Stimulated activated CD8-positive, alpha-beta memory T cell treated with anti-CD3 and anti-CD28 coated beads, Interleukin-12 subunit alpha, Interleukin-12 subunit beta, amount 100 ng/mL, for 4 hours (primary cell): ENCODE measurements around the gene DIPK1B.

Source experiments
- DNase-seq: peaks from one replicate; pipeline ENCODE4 v3.0.0-alpha.2; 2020; ENCODE audit warnings: low read depth

DIPK1B gene

DNA sequence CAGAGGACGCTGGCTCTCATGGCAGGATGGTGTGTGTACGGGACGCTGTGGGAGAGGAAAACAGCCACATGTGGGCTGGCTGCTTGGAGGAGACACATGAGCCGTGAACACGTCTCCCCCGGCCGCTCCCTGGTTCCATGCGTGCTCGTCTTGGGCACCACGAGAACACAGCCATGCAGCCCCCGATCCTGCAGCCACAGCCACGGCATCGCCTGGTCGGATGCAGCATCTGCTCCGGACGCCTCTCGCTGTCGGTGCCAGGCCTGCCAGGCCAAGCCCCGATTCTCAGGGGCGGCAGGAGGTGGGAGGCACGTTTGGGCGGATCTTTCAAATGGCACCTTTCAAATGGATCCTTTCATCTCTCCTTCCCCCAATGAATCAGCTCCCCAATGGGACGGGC is 27.1 kb downstream of the DIPK1B start:
- DNase-seq = no peak

DNA sequence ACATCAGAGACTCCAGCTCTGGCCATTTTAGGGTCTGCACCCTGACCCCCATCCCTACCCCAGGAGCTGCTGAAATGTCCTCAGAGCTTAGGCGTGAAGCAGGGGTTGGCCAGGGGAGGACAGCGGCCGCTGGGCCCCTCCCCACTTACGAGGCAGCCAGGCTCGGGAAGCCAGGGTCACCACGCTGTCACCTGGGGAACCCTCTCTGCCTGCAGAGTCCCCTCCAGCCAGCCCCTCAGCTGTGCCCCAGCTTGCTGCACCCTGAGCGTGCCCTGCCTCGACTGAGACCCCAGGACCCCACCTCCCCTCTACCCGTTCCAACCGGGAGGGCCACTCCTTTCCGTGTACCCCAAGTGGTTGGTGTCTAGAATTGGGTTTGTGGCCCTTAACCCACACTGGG is 27.7 kb downstream of the DIPK1B start:
- no peak for DNase-seq

DNA sequence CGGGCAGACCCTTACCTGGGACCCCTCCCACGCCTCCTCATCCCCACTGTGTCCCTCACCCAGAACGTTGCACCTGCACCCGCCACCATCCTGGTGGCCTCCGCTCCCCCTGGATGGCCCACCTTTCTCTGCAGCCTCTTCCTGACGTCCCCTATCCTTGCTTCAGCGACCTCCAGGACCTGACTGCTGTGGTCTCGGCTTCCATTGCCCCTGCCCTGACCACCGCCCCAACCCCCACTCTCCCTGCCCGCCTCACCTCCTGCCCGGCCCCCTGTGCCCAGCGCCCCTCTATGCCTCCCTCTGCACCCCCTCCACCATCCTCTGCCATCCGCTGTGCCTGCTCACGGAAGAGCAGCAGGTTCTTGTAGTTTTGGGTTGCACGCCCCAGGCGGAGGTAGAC is 28.1 kb downstream of the DIPK1B start:
- no peak for DNase-seq

DNA sequence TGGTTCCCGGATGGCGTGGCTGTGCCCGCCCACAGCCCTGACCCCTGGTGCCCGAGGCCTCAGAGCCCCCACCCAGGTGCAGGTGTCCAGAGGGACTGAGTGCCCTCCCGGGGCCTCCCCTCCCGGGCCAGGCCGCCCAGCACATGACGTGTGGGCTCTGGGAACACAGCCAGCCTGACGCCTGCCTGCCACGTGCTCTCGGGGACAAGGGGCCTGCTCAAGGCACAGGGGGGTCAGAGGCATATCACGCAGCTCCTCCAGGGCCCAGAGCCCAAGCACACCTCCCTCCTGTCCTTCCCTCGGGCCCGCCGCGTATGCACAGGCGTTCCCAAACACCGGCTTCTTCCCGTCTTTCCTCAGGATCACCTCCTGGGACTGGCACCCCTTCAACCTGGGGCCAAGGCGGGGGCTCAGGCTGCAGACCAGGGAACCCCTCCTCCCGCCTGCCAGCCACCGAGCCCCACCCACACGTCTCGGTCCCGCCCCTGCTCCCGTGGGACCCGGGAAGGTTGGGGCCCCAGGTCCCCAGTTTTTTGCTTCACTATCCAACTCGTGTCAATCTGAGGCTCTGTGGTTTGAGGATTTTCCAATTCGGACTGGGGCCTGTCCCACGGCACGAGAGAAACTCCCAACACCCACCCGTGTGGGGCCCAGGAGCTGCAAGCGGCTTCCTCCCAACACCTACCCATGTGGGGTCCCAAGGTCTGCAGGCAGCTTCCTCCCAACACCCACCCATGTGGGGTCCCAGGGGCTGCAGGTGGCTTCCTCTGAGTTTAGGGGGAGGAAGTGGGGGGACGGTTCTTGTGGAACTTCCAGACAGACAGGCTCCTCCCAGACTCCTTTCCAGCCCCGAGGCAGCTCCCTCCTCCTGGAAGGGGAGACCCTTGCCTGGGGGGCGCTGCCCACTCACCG is 28.9 kb downstream of the DIPK1B start:
- DNase-seq = no peak

DNA sequence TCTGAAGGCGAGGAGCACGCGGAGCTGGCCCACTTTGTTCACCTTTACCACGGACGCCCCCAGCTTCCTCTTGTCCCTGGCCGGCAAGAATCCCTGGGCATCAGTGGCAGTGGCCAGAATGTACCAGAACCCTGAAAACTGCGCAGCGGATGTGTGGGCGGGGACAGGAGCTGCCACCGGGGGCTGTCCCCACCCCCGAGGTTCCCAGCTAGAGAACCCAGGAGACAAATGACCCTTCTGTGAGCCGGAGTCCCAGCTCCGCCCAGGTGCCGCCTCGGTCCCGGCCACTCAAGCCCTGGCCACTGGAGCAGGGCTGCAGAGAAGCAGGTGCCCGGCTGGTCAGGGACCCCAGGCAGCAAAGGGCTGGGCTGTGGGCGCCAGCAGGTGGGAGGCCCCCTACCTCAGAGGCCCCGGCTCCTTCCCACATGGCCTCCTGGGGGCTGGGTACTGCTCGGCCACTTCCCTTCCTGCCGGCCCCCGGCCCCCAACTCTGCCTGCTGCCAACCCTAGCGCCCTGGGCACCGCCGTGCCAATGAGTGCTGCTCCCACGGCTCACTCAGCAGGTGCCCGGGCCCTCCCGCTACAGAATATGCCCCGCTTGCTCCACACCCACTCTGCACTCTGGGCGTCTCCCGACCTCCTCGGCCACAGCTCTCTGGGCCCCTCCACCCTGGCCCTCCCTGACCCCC is 29.7 kb downstream of the DIPK1B start:
- DNase-seq = no peak

DNA sequence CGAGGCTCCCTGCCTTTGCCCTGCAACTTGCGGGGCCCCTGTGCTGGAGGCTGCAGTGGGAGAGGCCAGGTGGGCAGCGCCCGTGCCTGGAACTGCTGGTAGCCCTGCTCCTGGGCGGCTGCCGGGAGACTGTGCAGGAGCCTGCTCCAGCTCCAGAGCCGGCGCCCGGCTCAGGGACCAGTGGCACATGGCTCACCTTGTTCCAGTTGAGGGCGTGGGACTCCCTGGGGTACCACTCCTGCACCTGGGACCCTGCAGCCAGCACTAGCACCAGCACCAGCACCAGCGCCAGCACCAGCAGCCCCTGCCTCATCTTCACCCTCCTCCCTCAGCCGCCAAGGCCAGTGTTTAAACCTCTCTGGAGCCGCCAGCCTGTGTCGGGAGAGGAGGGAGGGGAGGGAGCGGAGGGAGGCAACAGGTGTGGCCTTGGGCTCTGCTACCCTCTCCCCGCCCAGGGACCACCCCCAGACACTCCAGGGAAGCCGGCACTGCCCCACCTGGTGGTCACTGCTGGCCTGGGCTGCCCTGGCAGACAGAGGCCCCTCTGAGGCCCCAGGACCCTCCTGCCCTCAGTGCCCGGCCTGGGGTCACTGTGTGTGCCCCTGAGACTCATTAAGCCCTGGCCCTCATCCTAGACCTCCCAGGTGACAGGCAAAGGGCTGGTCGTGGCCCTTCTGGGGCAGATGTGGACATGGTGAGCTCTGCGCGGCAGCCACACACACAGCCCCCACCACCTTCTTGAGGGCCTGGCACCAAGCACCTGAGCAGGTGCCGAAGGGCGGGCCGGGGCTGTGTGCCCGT is 30.4 kb downstream of the DIPK1B start, which contains the start of gene LCN10:
LCN10 (minus strand) TSS at position 350 of the 801 bp plus-strand sequence; CDS start at position 313, 37 bp downstream.
- no peak for DNase-seq

DNA sequence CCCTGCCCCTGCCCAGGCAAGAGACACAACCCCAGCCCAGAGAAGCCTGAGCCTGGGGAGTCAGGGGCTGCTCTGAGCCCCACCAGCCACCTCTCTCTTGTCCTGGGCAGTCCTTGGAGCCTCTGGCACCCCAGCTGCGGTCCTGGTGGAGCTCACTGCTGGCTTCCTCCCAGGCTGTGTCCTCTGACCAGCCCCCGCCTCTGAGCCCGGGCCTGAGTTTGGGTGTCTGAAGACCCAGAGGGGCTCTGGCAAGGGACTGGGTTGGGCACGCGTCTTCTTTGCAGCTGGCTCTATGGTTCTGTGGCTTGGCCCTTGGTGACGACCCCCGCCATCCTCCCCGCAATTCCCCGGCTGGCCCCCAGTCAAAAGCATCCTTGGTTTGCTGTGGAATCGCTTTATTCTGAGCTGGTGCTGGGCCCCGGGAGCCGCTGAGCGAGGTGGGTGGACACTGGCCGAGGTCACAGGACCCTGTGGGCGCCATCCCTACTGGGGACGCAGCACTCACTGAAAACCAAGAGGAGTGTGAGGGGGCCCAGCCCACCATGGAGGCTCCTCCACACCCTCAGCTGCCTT is 31.4 kb downstream of the DIPK1B start:
- no peak for DNase-seq

DNA sequence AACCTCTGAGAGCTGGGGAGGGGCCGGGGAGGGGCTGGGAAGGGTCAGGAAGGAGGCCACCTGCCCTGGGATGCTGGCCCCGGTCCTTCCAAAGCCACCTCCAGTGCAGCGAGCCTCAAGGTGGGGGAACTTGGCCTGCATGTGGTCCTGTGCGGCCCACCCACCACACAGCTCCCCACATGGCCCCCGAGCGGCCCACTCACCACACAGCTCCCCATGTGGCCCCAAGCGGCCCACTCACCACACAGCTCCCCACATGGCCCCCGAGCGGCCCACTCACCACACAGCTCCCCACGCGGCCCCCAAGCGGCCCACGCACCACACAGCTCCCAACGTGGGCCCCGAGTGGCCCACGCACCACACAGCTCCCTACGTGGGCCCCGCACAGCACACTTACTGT is 32.4 kb downstream of the DIPK1B start:
- DNase-seq = no peak

DNA sequence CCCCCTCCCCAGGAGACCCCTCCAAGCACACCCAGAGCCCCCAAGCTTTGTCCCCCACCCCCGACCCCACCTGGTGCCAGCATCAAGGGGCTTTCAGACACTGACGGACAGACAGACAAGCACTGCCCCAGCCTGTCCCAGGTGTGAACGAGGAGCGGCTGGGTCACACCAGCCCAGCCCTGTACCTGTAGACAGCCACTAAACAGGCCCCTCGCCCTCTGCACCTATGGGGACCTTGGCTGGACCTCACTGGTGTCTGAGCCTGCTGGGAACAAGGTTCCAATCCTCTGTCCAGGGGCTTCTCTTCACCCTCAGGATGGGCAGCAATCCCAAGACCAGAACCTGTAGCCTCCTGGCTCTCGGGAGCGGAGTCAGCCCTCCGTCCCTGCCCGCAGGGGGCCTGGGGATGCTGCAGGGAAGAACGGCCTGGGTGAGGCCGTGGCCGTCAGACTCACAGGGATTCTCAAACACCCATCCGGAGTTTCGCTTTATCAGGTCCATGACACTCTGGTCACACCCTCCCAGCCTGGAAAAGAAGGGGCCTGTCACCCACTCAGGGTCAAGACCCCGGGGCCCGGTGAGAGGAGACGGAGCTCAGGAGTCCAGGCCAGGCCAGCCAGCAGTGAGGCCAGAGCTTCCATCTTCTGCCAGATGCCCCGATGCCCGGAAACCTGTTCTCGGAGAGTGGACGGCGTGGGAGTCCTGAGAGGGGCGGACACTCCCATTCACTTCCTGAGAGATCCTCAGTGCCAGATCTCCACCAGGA is 33.2 kb downstream of the DIPK1B start:
- DNase-seq = no peak

DNA sequence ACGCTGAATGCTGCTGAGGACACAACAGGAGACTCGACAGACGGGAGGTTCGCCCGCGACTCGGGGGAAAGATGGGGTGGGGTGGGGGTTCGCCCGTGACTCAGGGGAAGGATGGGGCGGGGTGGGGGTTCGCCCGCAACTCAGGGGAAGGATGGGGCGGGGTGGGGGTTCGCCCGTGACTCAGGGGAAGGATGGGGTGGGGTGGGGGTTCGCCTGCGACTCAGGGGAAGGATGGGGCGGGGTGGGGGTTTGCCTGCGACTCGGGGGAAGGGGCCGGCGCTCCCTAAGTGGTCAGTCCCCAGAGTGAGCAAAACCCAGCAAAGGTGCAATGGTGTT is 33.8 kb downstream of the DIPK1B start:
- DNase-seq = no peak

DNA sequence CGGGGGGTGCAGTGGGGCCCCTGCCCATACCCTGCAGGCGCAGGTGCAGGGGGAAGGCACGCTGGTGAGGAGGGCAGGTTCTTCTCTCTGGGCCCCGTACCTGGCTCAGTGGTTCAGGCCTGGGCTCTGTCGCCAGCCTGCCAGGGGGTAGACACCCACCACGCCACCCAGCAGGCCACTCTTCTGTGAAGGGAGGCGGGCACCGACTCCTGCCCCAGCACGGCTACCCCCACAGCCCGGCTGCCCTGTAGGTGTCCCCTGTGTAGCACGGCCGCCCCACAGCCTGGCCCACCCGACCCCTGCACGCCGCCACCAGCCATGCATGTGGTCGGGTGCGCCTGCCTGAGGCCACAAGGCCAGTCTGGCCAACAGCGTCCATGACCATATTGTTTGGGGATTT is 34.2 kb downstream of the DIPK1B start:
- DNase-seq = no peak

DNA sequence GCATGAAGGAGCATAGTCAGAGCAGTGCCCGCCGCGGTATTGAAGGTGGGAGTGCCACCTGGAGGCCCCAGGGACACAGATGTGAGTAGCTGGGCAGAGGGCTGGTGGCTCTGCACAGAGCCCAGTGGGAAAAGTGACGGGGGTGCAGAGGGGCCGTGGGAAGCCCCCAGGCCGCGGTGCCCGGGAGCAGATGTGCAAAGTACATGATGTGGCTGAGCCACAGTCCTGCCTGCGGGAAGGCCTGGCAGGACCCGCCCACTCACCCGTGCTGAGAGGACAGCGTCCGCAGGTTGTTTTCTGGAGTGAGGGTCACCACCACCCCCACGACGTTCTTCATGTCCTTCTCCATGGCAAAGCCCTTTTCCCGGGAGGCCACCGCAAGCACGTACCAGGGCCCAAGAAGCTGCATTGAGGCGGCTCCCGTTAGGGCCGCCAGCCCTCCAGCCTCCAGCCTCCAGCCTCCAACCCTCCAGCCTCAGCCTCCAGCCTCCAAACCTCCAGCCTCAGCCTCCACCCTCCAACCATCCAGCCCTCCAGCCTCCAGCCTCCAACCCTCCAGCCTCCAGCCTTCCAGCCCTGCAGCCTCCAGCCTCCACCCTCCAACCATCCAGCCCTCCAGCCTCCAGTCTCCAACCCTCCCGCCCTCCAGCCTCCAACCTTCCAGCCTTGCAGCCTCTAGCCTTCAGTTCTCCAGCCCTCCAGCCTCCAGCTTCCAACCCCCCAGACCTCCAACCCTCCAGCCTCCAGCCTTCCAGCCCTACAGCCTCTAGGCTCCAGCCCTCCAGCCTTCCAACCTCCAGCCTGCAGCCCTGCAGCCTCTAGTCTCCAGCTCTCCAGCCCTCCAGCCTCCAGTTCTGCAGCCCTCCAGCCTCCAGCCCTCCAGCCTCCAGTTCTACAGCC is 35.0 kb downstream of the DIPK1B start:
- no peak for DNase-seq

DNA sequence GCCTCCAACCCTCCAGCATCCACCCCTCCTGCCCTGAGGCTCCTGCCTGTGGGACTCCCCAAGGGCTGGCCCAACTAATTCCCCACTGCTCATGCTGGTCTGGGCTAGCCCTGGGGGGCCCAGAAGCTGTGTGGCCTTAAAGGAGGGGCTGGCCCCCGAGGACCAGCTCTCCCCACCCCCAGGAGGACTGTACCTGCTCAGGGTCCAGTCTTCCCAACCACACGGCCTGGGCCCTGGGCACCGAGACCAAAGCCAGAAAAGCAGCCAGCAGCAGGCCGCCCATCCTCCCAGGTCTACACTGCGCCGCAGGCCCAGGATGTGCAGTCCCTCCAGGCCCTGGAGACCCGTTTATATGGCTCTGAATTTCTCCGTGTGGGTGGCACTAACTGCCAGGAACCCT is 35.8 kb downstream of the DIPK1B start, which contains the start of gene LCN6:
LCN6 (minus strand) TSS at position 325 of the 400 bp plus-strand sequence; CDS start at position 283, 42 bp downstream.
- no peak for DNase-seq

DNA sequence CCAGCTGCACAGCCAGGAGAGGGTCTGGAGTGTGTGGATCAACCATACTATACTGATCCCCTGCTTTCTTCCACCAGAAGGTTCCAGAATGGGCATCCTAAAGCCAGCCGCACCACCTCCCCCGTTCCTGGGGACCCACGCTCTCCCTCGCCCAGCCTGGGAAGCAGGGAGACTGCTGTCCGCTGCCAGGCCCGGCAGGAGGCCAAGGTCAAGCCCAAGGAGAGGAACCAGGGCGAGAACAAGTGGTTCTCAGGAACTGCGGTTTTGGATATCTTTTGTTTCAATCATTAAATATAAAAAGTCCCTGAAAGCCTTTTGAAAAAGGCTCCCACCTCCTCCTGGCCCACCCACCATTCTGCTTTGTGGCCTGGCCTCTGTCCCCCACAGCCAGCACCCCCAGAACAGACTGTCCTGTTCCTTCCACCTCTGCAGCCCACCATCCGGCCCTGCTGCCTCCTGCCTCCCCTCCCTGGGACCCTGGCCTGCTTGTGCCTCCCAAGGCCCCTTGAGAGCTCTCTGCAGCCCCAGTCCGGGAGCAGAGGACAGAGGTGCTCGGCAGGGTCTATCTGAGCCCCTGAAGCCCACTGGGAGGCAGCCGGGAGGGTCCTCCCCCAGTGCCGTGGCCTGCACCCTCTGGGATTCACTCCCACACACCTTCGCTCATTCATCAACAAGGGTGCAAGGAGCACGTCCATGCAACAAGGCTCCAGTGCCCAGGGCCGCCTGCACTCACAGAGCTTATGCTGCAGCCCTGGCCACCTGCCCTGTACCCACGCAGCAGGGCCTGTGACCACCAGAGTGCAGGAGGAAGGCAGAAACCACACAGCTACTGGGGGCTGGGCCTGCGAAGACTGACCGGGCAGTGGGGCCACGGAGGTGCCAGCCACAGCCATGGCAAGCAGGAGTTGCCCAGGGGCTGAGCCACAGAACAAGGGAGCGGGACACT is 36.6 kb downstream of the DIPK1B start:
- DNase-seq = no peak

DNA sequence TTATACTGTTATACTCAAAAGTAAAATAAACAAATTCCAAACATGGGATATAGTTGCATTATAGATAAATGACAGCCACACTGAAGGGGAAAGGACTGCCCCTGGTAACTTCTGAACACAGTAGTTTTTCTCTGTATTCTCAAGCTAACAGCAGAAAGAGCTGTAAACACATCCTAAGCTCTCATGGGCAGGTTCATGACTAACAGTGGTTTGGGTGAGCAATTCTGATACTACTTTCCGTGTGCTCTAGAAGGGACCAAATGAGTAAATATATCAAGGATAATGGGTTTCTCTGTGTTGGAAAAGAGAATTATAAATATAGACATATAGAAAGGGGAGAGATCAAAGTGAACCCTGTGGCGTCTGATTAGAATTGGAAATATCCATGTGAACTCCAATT is 38.2 kb downstream of the DIPK1B start:
- DNase-seq = no peak

DNA sequence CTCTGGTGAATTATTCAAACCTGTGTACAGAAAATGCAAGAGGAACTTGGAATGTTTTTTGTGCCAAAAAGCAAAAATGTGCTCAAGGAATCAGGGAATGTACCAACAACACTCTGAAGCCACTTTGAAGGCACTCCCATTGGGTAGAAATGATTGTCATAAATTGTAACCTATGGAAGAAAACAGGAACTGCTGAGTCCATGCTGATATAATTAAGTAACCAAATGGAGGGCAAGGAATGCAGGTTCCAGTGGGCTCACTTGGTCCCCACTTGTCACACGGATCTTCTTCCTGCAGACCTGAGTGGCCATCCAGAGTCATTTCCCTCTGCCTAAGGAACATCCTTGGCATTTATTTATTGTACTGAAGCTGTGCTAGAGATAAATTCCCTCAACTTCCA is 38.9 kb downstream of the DIPK1B start:
- DNase-seq = no peak

DNA sequence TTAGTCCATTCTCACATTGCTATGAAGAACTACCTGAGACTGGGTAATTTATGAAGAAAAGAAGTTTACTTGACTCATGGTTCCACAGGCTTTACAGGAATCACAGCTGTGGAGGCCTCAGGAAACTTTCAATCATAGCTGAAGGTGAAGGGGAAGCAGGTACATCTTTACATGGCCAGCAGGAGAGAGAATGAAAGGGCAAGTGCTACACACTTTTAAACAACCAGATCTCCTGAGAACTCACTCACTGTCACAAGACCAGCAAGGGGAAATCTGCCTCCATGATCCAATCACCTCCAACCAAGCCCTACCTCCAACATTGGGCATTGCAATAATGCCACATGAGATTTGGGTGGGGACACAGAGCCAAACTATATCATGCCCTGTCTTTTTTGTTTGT is 39.4 kb downstream of the DIPK1B start:
- no peak for DNase-seq

DNA sequence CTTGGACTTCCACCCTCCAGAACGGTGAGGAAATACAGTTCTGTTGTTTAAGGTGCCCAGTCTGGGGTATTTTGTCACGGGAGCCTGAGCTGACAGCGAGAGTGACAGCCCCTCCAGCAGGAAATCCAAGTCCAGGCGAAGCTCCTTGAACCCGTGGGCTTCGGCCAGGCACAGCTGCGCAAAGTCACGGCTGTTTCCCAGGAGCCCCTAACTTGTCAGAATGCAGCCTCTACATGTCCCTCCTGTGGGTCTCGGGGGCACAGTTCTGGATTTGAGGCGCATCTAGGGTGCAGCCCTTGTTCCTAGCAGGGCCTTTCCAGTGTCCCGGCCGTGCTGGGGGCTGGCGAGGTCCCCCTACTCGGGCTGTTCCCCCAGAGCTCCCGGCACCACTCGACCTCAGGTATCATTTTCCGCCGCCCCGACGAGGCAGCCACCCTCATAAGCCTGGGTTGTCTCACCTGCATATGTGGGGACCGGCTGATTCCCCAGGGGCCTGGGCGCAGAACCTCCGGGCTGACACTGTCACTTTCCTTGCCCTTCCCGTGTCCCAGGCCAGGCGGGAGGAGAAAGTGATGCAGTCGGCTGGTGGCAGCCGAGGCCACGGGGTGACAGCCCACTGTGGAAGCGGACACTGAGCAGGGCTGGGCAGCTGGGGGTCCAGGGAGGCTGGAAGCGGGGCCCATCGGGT is 41.1 kb downstream of the DIPK1B start:
- no peak for DNase-seq
